BJ (cell line): Measurements from ENCODE around the gene GPR137. TPM values are rescaled to one million over a fixed set of nuclear protein-coding genes. Genes with fewer than 3 reads are reported as not detected.
"Not testable (repeated sequence)": the region's sequence is repeated elsewhere in the genome, so short reads cannot be mapped to it uniquely, and the experiment has no call there.

Experiments
- CTCF ChIA-PET: fragments of 350-600 bp; formaldehyde crosslinking; extraction: SDS; loops from one replicate; lab custom pipeline; 2021; ENCODE audit warnings: antibody characterized with exemption, inconsistent platforms; lab: Yijun Ruan, JAX
- POLR2A ChIA-PET: fragments of 300-600 bp; sonication (Branson Sonifier 250); formaldehyde crosslinking; extraction: SDS; loops from one replicate; lab custom pipeline; 2021; ENCODE audit warnings: antibody characterized with exemption; lab: Charles Lee
- DNase-seq: peaks from one replicate; pipeline ENCODE4 v3.0.0-alpha.2; 2011; ENCODE audit warnings: low read depth
- H3K27me3 ChIP-seq: 2 replicates; pipeline ENCODE4 v1.6.0; 2011; ENCODE audit warnings: low read length; ENCODE audit not compliant: control insufficient read depth, insufficient read depth
- H3K36me3 ChIP-seq: 2 replicates; pipeline ENCODE4 v1.5.1; 2011; ENCODE audit warnings: low read length; ENCODE audit not compliant: control insufficient read depth, insufficient read depth
- H3K4me3 ChIP-seq: 2 replicates; pipeline ENCODE4 v1.5.1; 2011; ENCODE audit warnings: low read depth, mild to moderate bottlenecking, control low read depth, low read length
- CTCF ChIP-seq: IDR thresholded peaks from 2 replicates; pipeline ENCODE4 v1.5.1; 2011; ENCODE audit warnings: low read depth, mild to moderate bottlenecking, control low read depth, inconsistent platforms, low read length, moderate library complexity; ENCODE audit not compliant: insufficient read depth
- polyA plus RNA-seq: library from polyadenylated mRNA; depleted of rRNA; stranded (reverse); fragments of >200 nt; gene quantifications from 2 replicates; pipeline ENCODE4 v1.2.3, GENCODE V29; 2011

Gene GPR137
- polyA plus RNA-seq, 1 experiment, result 33.7 TPM

- TF ChIP-seq CTCF, result peak; percentile 34
- ChIA-PET POLR2A (interaction anchor here (0.6 kb wide), 1 partner anchor 388 kb away, joined by 4 read pairs; no protein-coding TSS in a partner anchor), CTCF (interaction anchor here (0.7 to 5.5 kb wide), 10 partner anchors 9 to 121 kb away, joined by 3 to 41 read pairs (median 4); partner anchors contain the start of genes PRDX5, STIP1 and TRMT112)
- no peak for DNase-seq
- Histone ChIP-seq H3K36me3 (no peaks in the 10 kb centered on the region), H3K4me3 (peak overlapping the region; percentile 82), H3K27me3 (no peaks in the 10 kb centered on the region)
These were observed 20.3 kb downstream of the GPR137 start for GRCh38 chr11:64305691-64306562.

- H3K4me3 ChIP-seq, result peak overlapping the region; percentile 82
- no peaks in the 10 kb centered on the region for H3K36me3 ChIP-seq
- ChIA-PET POLR2A (no interaction called here), CTCF (interaction anchor here (0.8 to 5.5 kb wide), 4 partner anchors 9 to 103 kb away, joined by 3 to 41 read pairs (median 4); partner anchors contain the start of genes PRDX5 and TRMT112)
- no peaks in the 10 kb centered on the region for H3K27me3 ChIP-seq
- TF ChIP-seq CTCF, result no peak
- DNase-seq, result no peak
These were observed 20.9 kb downstream of the GPR137 start for GRCh38 chr11:64306563-64306875.

- ChIA-PET POLR2A (no interaction called here), CTCF (interaction anchor here (0.8 to 5.5 kb wide), 4 partner anchors 8 to 103 kb away, joined by 3 to 41 read pairs (median 4); partner anchors contain the start of genes PRDX5 and TRMT112)
- DNase-seq, result no peak
- Histone ChIP-seq H3K36me3 (no peaks in the 10 kb centered on the region), H3K27me3 (no peaks in the 10 kb centered on the region), H3K4me3 (no peak overlapping the region)
- no peak for TF ChIP-seq CTCF
These were observed 21.4 kb downstream of the GPR137 start for GRCh38 chr11:64306876-64307622.

- H3K27me3 ChIP-seq, POLR2A ChIA-PET, H3K36me3 ChIP-seq, H3K4me3 ChIP-seq, DNase-seq: not testable (repeated sequence)
- CTCF ChIA-PET, result interaction anchor here (1.5 to 5.5 kb wide), 2 partner anchors 8 to 104 kb away, joined by 4 to 41 read pairs; partner anchors contain the start of genes PRDX5 and TRMT112
These were observed 22.1 kb downstream of the GPR137 start for GRCh38 chr11:64307795-64308194.

- Histone ChIP-seq H3K4me3 (no peak overlapping the region), H3K36me3 (peaks cover 7% of the 10 kb centered on the region), H3K27me3 (no peaks in the 10 kb centered on the region)
- POLR2A ChIA-PET, result no interaction called here
- no peak for TF ChIP-seq CTCF
- CTCF ChIA-PET, result interaction anchor here (1.7 to 6.3 kb wide), 2 partner anchors 7 to 337 kb away, joined by 4 to 41 read pairs; partner anchors contain the start of gene ESRRA
- no peak for DNase-seq
These were observed 27.3 kb downstream of the GPR137 start for GRCh38 chr11:64312947-64313346.
